ENCODE measurements around the gene LNPK.
"Not testable (repeated sequence)": the region's sequence is repeated elsewhere in the genome, so short reads cannot be mapped to it uniquely, and the experiment has no call there.

Gene LNPK

DNA sequence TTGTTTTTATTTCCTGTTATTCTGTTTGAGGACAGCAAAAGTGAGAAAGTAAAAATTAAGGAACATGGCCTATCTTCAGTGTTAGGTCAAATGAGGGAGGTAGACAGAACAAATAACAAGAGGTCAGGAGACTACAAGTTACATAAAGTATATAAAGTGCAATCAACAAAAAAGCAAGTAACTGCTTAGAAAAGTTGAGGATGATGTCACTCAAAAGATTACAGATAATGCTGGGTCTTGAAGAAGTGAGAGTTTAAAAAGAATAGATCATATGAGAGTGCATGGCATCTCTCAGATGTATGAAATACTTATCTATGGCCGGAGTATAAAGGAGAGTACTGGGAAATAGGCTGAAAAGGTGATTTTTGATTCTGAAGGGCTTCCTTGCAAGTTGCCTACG, 79.9 kb downstream of the LNPK start:
- Histone ChIP-seq H2BK5ac (ENCODE audit: low read length) (no peak overlapping the region), H3K4me1 (ENCODE audit: control insufficient read depth in 2 of 2, insufficient read depth in 1 of 2, low read depth in 1 of 2, low read length in 2 of 2) (peaks cover 0 to 3% of the 10 kb centered on the region in 2 donors), H3K23ac (ENCODE audit: low read depth, low read length, poor library complexity) (no peak overlapping the region), H3K4me2 (ENCODE audit: insufficient read depth, low read length, poor library complexity, severe bottlenecking) (no peak overlapping the region), H3K9ac (ENCODE audit: low read depth, low read length, poor library complexity) (no peak overlapping the region), H4K8ac (ENCODE audit: low read depth, low read length) (no peak overlapping the region), H3K27ac (replicated peaks; ENCODE audit: low read length) (no peak overlapping the region), H2AK5ac (ENCODE audit: low read depth, low read length) (no peak overlapping the region), H3K27me3 (ENCODE audit: control insufficient read depth in 3 of 3, insufficient read depth in 3 of 3, low read depth in 1 of 3, low read length in 3 of 3) (no peaks in the 10 kb centered on the region), H4K91ac (ENCODE audit: low read depth, low read length, poor library complexity) (no peak overlapping the region), H3K9me3 (replicated peaks in 1 of 2; ENCODE audit: control insufficient read depth in 2 of 2, insufficient read depth in 1 of 2, low read depth in 1 of 2, low read length in 2 of 2) (no peaks in the 10 kb centered on the region), H3K4ac (ENCODE audit: low read length) (no peak overlapping the region), H2BK120ac (ENCODE audit: low read depth, low read length) (no peak overlapping the region), H3K14ac (ENCODE audit: low read length) (no peak overlapping the region), H3K36me3 (replicated peaks in 1 of 2; ENCODE audit: control insufficient read depth in 2 of 2, insufficient read depth in 2 of 2, low read length in 2 of 2) (peaks cover 0 to 2% of the 10 kb centered on the region in 2 donors), H2BK12ac (ENCODE audit: low read length) (no peak overlapping the region), H2BK15ac (ENCODE audit: low read length) (no peak overlapping the region), H2AFZ (ENCODE audit: low read length) (no peak overlapping the region), H3K4me3 (ENCODE audit: low read length in 2 of 2) (no peak overlapping the region), H3K79me1 (ENCODE audit: low read depth, low read length) (no peaks in the 10 kb centered on the region), H3K18ac (ENCODE audit: low read length) (no peak overlapping the region)
- whole genome bisulfite sequencing, 2 donors (ENCODE audit: extremely low coverage in 2 of 2, insufficient read length in 2 of 2, insufficient replicate concordance in 1 of 2): no CpG with 5 or more reads among the region's 2 CpGs
- DNase-seq (ENCODE audit: low spot score): no peak

DNA sequence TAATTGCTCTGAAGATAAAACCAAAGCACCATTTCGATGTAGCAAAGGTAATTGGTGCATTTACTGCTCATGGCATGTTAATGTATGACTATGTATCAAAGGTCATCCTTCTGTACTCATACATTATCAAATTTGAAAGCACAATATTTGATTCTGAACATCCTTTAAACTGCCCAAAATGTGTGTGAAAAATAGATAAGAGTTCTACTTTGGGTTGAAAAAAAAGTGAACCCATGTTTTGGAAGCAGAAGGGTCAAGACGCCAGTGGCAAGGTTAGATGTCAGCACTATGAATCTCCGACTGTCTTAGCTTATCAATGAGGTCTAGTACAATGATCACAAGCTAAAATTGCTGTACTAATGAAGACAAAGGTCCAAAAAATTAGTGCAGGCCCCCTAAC, 83.1 kb downstream of the LNPK start:
- H3K9me3 ChIP-seq (replicated peaks in 1 of 2; ENCODE audit: control insufficient read depth in 2 of 2, insufficient read depth in 1 of 2, low read depth in 1 of 2, low read length in 2 of 2): no peaks in the 10 kb centered on the region
- no peak overlapping the region for H3K27ac ChIP-seq (replicated peaks; ENCODE audit: low read length)
- no CpG with 5 or more reads among the region's 3 CpGs for WGBS, 2 donors (ENCODE audit: extremely low coverage in 2 of 2, insufficient read length in 2 of 2, insufficient replicate concordance in 1 of 2)
- H2BK15ac ChIP-seq (ENCODE audit: low read length): no peak overlapping the region
- H2BK5ac ChIP-seq (ENCODE audit: low read length): no peak overlapping the region
- no peak overlapping the region for H3K4me2 ChIP-seq (ENCODE audit: insufficient read depth, low read length, poor library complexity, severe bottlenecking)
- no peak overlapping the region for H3K23ac ChIP-seq (ENCODE audit: low read depth, low read length, poor library complexity)
- H3K9ac ChIP-seq (ENCODE audit: low read depth, low read length, poor library complexity): no peak overlapping the region
- no peak overlapping the region for H4K91ac ChIP-seq (ENCODE audit: low read depth, low read length, poor library complexity)
- H4K8ac ChIP-seq (ENCODE audit: low read depth, low read length): no peak overlapping the region
- no peak overlapping the region for H3K4me3 ChIP-seq (ENCODE audit: low read length in 2 of 2)
- H3K4me1 ChIP-seq (ENCODE audit: control insufficient read depth in 2 of 2, insufficient read depth in 1 of 2, low read depth in 1 of 2, low read length in 2 of 2): no peaks in the 10 kb centered on the region
- H2BK12ac ChIP-seq (ENCODE audit: low read length): no peak overlapping the region
- H3K14ac ChIP-seq (ENCODE audit: low read length): no peak overlapping the region
- H3K27me3 ChIP-seq (ENCODE audit: control insufficient read depth in 3 of 3, insufficient read depth in 3 of 3, low read depth in 1 of 3, low read length in 3 of 3): no peaks in the 10 kb centered on the region
- no peak for DNase-seq (ENCODE audit: low spot score)
- no peak overlapping the region for H2AFZ ChIP-seq (ENCODE audit: low read length)
- H3K79me1 ChIP-seq (ENCODE audit: low read depth, low read length): no peaks in the 10 kb centered on the region
- no peak overlapping the region for H3K18ac ChIP-seq (ENCODE audit: low read length)
- no peak overlapping the region for H2AK5ac ChIP-seq (ENCODE audit: low read depth, low read length)
- no peak overlapping the region for H3K4ac ChIP-seq (ENCODE audit: low read length)
- H2BK120ac ChIP-seq (ENCODE audit: low read depth, low read length): no peak overlapping the region
- no peaks in the 10 kb centered on the region for H3K36me3 ChIP-seq (replicated peaks in 1 of 2; ENCODE audit: control insufficient read depth in 2 of 2, insufficient read depth in 2 of 2, low read length in 2 of 2)

DNA sequence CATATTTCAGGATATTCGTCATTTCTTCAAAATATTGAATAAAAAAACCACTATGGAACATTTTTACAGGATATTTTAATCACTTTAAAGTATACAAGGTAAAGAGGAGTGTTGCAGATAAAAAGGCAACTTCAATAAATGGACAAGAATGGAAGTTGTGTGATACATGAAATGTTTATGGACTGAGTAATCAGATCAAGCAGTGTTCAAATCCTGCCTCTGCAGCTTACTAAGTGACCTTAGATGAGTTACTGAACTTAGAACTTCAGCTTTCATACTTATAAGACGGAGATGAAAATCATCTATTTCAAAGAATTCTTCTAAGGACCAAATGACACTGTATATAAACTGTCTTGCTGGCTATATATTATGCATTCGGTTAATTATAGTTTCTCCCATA, 87.2 kb downstream of the LNPK start:
- WGBS, 2 donors (ENCODE audit: extremely low coverage in 2 of 2, insufficient read length in 2 of 2, insufficient replicate concordance in 1 of 2): no CpG with 5 or more reads among the region's 3 CpGs

DNA sequence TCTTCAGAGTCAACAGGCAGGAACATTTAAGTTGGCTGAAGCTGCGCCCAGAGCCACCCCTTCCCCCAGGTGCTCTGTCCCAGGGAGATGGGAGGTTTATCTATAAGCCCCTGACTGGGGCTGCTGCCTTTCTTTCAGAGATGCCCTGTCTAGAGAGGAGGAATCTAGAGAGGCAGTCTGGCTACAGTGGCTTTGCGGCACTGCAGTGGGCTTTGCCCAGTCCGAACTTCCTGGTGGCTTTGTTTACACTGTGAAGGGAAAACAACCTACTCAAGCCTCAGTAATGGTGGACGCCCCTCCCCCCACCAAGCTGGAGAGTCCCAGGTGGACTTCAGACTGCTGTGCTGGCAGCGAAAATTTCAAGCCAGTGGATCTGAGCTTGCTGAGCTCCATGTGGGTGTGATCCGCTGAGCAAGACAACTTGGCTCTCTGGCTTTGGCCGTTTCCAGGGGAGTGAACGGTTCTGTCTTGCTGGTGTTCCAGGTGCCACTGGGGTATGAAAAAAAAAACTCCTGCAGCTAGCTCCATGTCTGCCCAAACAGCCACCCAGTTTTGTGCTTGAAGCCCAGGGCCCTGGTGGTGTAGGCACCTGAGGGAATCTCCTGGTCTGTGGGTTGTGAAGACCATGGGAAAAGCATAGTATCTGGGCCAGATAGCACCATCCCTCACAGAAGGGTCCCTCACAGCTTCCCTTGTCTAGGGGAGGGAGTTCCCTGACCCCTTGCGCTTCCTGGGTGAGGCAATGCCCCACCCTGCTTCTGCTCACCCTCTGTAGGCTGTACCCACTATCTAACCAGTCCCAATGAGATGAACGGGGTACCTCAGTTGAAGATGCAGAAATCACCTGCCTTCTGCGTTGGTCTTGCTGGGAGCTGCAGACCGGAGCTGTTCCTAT, 88.0 kb downstream of the LNPK start:
- not testable (repeated sequence) for H2BK5ac ChIP-seq (ENCODE audit: low read length); H3K14ac ChIP-seq (ENCODE audit: low read length); H2BK15ac ChIP-seq (ENCODE audit: low read length); H3K9me3 ChIP-seq (replicated peaks in 1 of 2; ENCODE audit: control insufficient read depth in 2 of 2, insufficient read depth in 1 of 2, low read depth in 1 of 2, low read length in 2 of 2); H3K27me3 ChIP-seq (ENCODE audit: control insufficient read depth in 3 of 3, insufficient read depth in 3 of 3, low read depth in 1 of 3, low read length in 3 of 3); H3K4me2 ChIP-seq (ENCODE audit: insufficient read depth, low read length, poor library complexity, severe bottlenecking); H3K4ac ChIP-seq (ENCODE audit: low read length); DNase-seq (ENCODE audit: low spot score); H3K36me3 ChIP-seq (replicated peaks in 1 of 2; ENCODE audit: control insufficient read depth in 2 of 2, insufficient read depth in 2 of 2, low read length in 2 of 2); H4K91ac ChIP-seq (ENCODE audit: low read depth, low read length, poor library complexity); H2BK120ac ChIP-seq (ENCODE audit: low read depth, low read length); H2AK5ac ChIP-seq (ENCODE audit: low read depth, low read length); H4K8ac ChIP-seq (ENCODE audit: low read depth, low read length); H3K18ac ChIP-seq (ENCODE audit: low read length); H3K9ac ChIP-seq (ENCODE audit: low read depth, low read length, poor library complexity); H2BK12ac ChIP-seq (ENCODE audit: low read length); H3K4me3 ChIP-seq (ENCODE audit: low read length in 2 of 2); H3K23ac ChIP-seq (ENCODE audit: low read depth, low read length, poor library complexity); H3K4me1 ChIP-seq (ENCODE audit: control insufficient read depth in 2 of 2, insufficient read depth in 1 of 2, low read depth in 1 of 2, low read length in 2 of 2); H3K27ac ChIP-seq (replicated peaks; ENCODE audit: low read length); H3K79me1 ChIP-seq (ENCODE audit: low read depth, low read length); H2AFZ ChIP-seq (ENCODE audit: low read length)
- no CpG with 5 or more reads among the region's 12 CpGs for WGBS, 2 donors (ENCODE audit: extremely low coverage in 2 of 2, insufficient read length in 2 of 2, insufficient replicate concordance in 1 of 2)

More for the DNA sequence above, 87.2 kb downstream of the LNPK start:
- Histone ChIP-seq H4K91ac (ENCODE audit: low read depth, low read length, poor library complexity) (no peak overlapping the region), H3K23ac (ENCODE audit: low read depth, low read length, poor library complexity) (no peak overlapping the region), H3K14ac (ENCODE audit: low read length) (no peak overlapping the region), H3K27me3 (ENCODE audit: control insufficient read depth in 3 of 3, insufficient read depth in 3 of 3, low read depth in 1 of 3, low read length in 3 of 3) (no peaks in the 10 kb centered on the region), H3K4ac (ENCODE audit: low read length) (no peak overlapping the region), H3K79me1 (ENCODE audit: low read depth, low read length) (no peaks in the 10 kb centered on the region), H2AK5ac (ENCODE audit: low read depth, low read length) (no peak overlapping the region), H3K4me3 (ENCODE audit: low read length in 2 of 2) (no peak overlapping the region), H3K36me3 (replicated peaks in 1 of 2; ENCODE audit: control insufficient read depth in 2 of 2, insufficient read depth in 2 of 2, low read length in 2 of 2) (no peaks in the 10 kb centered on the region), H3K18ac (ENCODE audit: low read length) (no peak overlapping the region), H3K27ac (replicated peaks; ENCODE audit: low read length) (no peak overlapping the region), H3K9me3 (replicated peaks in 1 of 2; ENCODE audit: control insufficient read depth in 2 of 2, insufficient read depth in 1 of 2, low read depth in 1 of 2, low read length in 2 of 2) (no peaks in the 10 kb centered on the region), H2BK5ac (ENCODE audit: low read length) (no peak overlapping the region), H2BK12ac (ENCODE audit: low read length) (no peak overlapping the region), H3K4me1 (ENCODE audit: control insufficient read depth in 2 of 2, insufficient read depth in 1 of 2, low read depth in 1 of 2, low read length in 2 of 2) (no peaks in the 10 kb centered on the region), H3K4me2 (ENCODE audit: insufficient read depth, low read length, poor library complexity, severe bottlenecking) (no peak overlapping the region), H3K9ac (ENCODE audit: low read depth, low read length, poor library complexity) (no peak overlapping the region), H4K8ac (ENCODE audit: low read depth, low read length) (no peak overlapping the region), H2AFZ (ENCODE audit: low read length) (no peak overlapping the region), H2BK15ac (ENCODE audit: low read length) (no peak overlapping the region), H2BK120ac (ENCODE audit: low read depth, low read length) (no peak overlapping the region)
- DNase-seq (ENCODE audit: low spot score): no peak
